Stimulated activated CD8-positive, alpha-beta memory T cell treated with anti-CD3 and anti-CD28 coated beads, Interleukin-15, amount 100 ng/mL, for 1 hour (primary cell): ENCODE data around the gene DENND1C.

Source experiments
- DNase-seq: peaks from one replicate; pipeline ENCODE4 v3.0.0-alpha.2; 2020; ENCODE audit warnings: low read depth

Gene DENND1C

GRCh38 chr19:6424195-6424938 is 57.2 kb downstream of the DENND1C start, which contains the start of gene KHSRP:
Gene KHSRP, minus strand, starts transcription at chr19:6424811. Its CDS starts 110 bp downstream, at chr19:6424701.
- no peak for DNase-seq

DNA sequence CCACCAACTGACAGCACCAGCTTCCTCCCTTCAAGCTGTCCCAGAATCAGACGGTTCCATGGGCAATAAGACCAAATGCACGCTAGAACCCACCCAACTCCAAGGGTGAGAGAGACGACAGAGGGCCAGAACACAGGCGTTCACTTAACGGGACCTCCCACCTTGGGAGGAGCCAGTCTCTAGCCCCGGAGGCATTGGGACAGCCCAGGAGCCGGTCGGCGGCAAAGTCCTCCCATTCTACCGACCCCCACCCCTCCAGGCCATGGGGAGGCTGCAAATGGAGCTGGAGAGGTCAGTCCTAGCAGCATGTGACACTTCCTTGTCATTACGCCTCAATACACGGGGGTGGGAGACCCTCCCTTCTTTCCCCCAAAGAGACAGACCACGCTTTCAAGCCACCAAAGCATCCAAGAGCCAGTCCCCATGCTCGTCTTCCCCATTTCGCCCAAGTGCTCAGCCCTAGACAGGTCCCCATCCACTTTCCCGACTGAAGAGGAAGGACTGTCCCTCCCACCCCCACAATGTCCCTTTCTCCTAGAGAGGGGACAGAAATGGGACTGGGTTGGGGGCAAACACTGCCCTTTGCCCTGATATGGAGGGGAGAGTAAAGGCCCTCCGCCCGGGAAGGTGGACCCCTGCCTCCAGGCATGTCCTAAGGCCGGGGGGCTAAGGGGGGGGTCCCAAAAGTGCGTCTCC is 57.9 kb downstream of the DENND1C start:
- no peak for DNase-seq

DNA sequence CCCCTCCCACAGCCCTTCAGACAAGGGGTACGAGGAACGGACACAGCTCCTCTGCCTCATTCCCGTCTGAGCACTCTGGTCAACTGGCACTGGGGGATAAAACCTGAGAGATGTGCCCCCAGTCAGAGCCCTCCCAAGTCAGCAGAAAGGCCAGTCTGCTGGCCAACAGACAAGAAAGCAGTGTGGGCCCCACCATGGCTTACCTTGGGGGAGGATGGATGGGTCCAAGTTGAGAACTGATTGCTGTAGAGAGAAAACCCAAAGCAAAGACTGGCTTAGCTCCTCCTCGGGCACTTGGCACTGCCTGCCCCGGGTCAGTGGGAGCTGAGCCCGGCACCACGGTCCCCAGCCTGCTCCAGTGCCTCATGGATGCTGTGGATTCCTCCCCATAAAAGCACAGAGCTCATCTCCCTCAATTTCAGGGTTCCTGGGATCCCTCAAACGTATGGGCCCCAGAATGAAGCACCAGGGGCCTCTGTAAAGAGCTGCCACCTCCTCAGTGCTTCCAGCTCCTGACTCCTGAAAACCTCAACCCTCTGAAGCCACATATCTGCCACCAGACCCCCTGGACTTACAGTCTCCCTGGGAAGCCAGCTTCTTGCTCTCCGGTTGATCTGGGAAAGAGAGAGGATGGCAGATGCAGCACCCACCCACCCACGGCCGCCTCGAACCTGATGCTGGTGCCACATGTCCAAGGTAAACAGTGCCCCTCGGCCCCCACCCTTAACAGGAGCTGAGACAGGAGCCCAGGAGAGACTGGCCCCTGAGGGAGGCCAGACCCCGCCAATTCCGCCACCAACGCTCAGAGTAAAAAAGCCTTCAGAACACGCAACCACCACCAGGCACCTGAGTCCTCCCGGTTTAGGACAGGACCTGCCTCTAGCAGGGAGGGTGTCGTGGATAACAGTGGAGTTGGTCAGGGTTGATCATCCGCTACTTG is 60.2 kb downstream of the DENND1C start:
- DNase-seq = no peak

DNA sequence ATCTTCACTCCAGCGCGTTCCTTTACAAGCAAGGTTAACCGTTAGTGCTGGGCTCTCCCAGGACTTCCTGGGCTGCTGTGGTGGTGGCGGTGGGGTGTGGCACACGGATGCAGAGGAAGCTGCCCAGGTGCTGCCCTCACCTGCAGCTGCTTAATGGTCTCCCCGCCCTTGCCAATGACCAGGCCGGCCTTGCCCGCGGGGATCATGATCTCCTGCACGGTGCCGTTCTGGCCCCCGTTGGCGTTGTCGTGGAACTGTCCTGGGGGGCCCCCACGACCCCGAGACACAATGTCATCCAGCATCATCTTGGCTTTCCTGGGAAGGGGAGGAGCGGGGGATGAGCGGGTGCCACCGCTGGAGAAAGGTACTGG is 63.0 kb downstream of the DENND1C start:
- no peak for DNase-seq

- DNase-seq = no peak
These were observed 63.6 kb downstream of the DENND1C start for GRCh38 chr19:6417713-6418561.
